ENCODE results near the gene BIRC5.
A peak's percentile ranks its signal among the peaks of the same experiment; 100 is the strongest.
"Not testable (repeated sequence)": the region's sequence is repeated elsewhere in the genome, so short reads cannot be mapped to it uniquely, and the experiment has no call there.

Gene BIRC5

GRCh38 chr17:78214016-78214705, at the start of gene BIRC5:
TSS of gene BIRC5 (plus strand) at chr17:78214253. CDS start at chr17:78214317, 64 bp downstream.
- DNase-seq (ENCODE audit: low read depth, low spot score), result peak; percentile 69

- DNase-seq (ENCODE audit: low read depth, low spot score), result no peak
These were observed 49.1 kb upstream of the BIRC5 start for GRCh38 chr17:78164748-78165607.

GRCh38 chr17:78166416-78166815, 47.6 kb upstream of the BIRC5 start:
- no peak for DNase-seq (ENCODE audit: low read depth, low spot score)

DNA sequence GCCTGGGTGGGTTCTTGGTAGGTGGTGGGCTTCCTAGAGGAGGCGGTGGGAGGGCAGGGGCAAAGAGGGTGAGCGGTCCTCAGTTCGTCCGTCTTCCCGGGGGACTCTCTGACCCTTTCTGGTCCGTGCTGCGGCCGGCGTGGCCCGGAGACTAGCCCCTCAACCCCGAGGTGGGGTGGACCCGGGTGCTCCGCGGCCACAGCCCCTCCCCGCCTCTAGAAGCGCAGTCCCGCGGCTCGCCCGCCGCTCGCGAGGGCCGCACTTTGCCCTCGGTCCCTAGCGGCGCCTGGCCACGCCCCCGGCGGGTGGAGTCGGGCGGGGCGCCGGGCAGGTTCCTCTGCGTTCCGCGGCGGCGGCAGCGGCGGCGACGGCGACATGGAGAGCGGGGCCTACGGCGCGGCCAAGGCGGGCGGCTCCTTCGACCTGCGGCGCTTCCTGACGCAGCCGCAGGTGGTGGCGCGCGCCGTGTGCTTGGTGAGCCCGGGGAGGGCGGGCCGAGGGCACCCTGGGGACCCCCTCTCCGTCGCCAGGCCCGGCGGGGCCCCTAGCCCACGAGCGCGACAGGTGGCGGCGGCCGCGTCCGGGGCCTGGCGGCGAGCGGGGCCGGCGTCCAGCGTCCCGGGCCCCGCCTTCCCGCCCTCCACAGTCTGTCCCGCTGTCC, 45.7 kb upstream of the BIRC5 start, which contains the start of gene SYNGR2:
SYNGR2 (plus strand) TSS at position 340 of the 661 bp plus-strand sequence; CDS start at position 376, 36 bp downstream.
- no peak for DNase-seq (ENCODE audit: low read depth, low spot score)

DNA sequence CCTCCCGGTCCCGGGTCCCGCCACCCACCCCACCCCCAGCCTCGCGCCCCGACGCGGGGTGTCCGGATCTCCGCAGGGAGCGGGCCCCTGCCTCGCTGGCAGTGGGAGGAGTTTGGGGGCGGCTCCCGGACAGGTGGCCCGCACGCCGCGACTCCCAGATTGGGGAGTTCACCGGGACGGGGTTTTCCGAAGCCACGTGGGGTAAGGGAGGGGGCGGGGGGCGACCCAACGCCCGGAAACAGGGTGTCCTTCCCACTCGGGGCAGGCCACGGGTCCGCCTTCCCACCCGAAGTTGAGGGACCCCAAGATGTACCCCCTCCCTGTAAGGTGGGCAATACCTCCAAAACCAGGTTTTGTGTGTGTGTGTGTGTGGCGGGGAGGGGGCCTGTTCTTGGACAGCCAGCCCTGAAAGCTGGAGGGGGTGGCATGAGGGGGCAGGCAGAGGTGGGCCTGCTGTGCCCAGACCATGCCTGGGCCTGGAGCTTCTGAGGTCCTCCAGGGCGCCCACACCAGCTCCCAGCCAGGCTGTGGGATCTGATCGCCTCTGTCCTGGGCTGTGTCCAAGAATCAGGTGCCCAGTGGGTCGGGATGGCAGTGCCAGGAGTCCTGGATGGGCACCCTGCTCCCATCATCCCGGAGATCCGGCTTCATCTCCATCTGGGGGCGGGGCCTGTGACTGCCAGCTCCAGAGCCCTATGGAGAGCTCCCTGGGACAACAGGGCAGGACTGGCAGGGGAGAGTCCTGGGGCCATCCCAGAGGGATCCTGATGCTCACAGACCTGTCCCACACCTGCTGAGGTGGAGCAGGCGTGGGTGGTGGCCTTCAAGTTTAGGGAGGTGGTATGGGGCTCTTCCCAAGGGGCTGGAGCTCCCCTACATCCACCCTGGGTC, 44.9 kb upstream of the BIRC5 start:
- no peak for DNase-seq (ENCODE audit: low read depth, low spot score)

GRCh38 chr17:78170692-78171590, 43.1 kb upstream of the BIRC5 start:
- DNase-seq (ENCODE audit: low read depth, low spot score), result no peak

- DNase-seq (ENCODE audit: low read depth, low spot score), result not testable (repeated sequence)
These were observed 42.3 kb upstream of the BIRC5 start for GRCh38 chr17:78171591-78172248.

- DNase-seq (ENCODE audit: low read depth, low spot score), result no peak
These were observed 41.6 kb upstream of the BIRC5 start for GRCh38 chr17:78172249-78173051.

- no peak for DNase-seq (ENCODE audit: low read depth, low spot score)
These were observed 40.8 kb upstream of the BIRC5 start for GRCh38 chr17:78173097-78173715.

GRCh38 chr17:78174346-78174869, 39.6 kb upstream of the BIRC5 start:
- no peak for DNase-seq (ENCODE audit: low read depth, low spot score)

DNA sequence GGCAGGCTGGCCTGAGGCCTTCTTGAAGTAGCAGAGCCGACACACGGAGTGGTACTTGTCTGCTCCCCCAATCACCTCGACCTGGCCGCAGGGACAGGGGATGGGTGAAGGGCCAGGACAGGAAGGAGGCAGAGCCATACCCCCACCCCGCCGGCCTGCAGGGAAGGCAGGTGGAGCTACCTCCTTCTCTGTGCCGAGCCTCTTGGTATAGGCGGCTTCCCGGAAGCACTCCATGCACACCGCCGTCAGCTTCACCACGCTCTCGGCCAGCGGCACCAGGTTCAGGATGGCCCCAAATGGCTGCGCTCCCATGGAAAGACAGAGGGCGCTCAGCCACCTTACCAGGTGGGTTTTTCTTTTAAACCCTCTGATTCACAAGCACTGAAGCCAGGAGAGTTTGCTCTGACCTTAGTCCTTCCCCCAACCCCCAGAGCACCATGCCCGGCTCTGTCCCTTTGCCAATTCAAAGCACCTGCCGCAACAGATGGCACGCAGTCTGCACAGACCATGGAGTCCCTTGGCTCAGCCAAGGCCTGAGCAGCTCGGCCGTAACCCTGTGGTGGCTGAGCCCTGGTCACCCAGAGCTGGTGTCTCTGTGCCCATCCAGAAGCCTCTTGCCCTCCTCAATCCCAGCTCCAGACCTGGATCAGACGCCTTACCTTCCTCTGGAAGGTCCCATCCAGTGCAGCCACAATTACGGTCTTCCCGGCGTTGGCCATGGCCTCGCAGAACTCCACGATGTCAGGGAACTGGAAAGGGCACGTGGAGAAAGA, 39.0 kb upstream of the BIRC5 start:
- DNase-seq (ENCODE audit: low read depth, low spot score), result no peak

- no peak for DNase-seq (ENCODE audit: low read depth, low spot score)
These were observed 38.4 kb upstream of the BIRC5 start for GRCh38 chr17:78175643-78175981.

GRCh38 chr17:78176548-78177025, 37.5 kb upstream of the BIRC5 start:
- no peak for DNase-seq (ENCODE audit: low read depth, low spot score)

DNA sequence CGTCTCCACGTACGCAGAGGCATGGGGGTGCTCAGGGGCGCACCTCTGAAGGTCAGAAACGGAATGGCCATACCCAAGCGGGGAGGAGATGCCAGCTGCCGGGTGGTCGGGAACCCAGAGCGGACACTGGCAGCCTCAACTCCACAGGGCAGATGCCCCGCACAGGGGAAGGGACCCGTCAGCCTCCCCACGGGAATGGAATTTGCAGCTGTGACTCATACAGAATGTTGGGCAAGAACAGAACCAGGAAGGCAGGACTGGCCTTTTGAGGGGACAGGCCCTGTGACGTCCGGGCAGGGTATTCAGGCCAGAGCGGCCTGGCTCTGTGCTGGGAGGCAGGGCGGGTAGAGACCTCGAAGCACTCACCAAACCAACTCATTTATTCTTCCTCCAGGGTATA, 34.7 kb upstream of the BIRC5 start:
- no peak for DNase-seq (ENCODE audit: low read depth, low spot score)

GRCh38 chr17:78180083-78180482, 34.0 kb upstream of the BIRC5 start:
- DNase-seq (ENCODE audit: low read depth, low spot score), result no peak

DNA sequence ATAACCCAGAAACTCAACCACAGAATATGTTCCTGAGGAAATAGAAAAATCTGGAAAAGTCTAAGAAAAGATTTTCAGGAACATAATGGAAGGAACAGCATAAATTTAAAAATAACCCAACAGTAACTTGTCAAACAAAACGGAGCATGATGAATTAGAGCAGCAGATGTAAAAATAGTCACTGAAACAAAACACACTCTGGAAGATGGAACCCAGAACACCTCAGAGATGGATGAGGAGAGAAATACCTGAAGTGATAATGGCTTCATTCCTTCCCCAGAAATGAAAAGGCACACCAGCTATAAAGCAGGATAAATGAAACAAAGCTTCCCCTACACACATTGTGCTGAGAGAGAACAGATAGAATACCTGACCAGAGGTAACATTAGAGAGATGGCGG, 33.5 kb upstream of the BIRC5 start:
- DNase-seq (ENCODE audit: low read depth, low spot score), result no peak

DNA sequence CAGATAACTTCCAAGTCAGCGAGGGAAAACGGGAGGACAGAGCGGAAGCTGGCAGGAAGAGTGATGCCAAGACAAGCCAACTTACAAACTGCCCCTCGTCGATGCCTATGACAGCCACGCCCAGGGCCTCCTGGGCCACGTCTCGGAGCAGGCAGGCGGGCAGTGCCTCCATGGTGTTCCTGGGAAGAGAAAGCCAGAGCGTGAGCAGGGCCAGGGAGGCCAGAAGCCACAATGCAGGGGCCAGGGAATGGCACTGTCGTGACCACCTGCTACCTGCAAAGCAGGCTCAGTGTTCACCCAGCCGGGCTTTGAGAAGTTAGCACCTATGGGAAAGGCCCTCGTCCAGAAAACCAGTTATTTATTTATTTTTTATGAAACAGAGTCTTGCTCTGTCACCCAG, 31.5 kb upstream of the BIRC5 start:
- no peak for DNase-seq (ENCODE audit: low read depth, low spot score)

Measured in smooth muscle cell of the brain vasculature (primary cell).